Measurements from ENCODE around the gene AP3S2. TPM values are rescaled to one million over a fixed set of nuclear protein-coding genes. Genes with fewer than 3 reads are reported as not detected.

Gene AP3S2
- total and polyA plus RNA-seq, 2 experiments from 2014 or later = 9.4 to 93.3 TPM

- Histone ChIP-seq H4K20me1 (replicated peaks; ENCODE audit: insufficient read depth) (no peaks in the 10 kb centered on the region), H2AFZ (no peak overlapping the region), H3K4me1 (ENCODE audit: insufficient read depth) (no peaks in the 10 kb centered on the region), H3K27me3 (ENCODE audit: insufficient read depth) (no peaks in the 10 kb centered on the region), H3K4me3 (no peak overlapping the region), H3K27ac (ENCODE audit: low read depth) (no peak overlapping the region), H3F3A (replicated peaks; ENCODE audit: low read depth) (no peaks in the 10 kb centered on the region), H3K79me2 (replicated peaks; ENCODE audit: insufficient read depth) (no peaks in the 10 kb centered on the region), H3K9me2 (ENCODE audit: insufficient read depth) (no peaks in the 10 kb centered on the region), H3K36me3 (ENCODE audit: insufficient read depth) (no peaks in the 10 kb centered on the region), H3K4me2 (0 out of 2 replicates have a peak overlapping the region, but pooled peaks have one; percentile 53)
- Mint-ChIP-seq H3K4me1 (peaks cover 6% of the 10 kb centered on the region; the same call in 2 of the 3 replicates), H3K36me3 (ENCODE audit: low read depth) (0 out of 3 replicates have a peak, but pooled peaks cover 3% of the 10 kb centered on the region), H3K4me3 (no peak overlapping the region), H3K27ac (no peak overlapping the region), H3K27me3 (ENCODE audit: insufficient read depth, low read depth, poor library complexity) (peaks cover 9% of the 10 kb centered on the region), H3K9me3 (no peaks in the 10 kb centered on the region)
- DNase-seq (ENCODE audit: low spot score) (peak; percentile 88), ATAC-seq (peak; percentile 93)
- TF ChIP-seq NANOG (IDR thresholded peaks at IDR 0.05; ENCODE audit: borderline replicate concordance) (no peak), CTCF (conservative IDR thresholded peaks at IDR 0.05; ENCODE audit: low read depth in 2 of 2) (peak; percentile 68 to 77)
These were observed 5.0 kb upstream of the AP3S2 start for GRCh38 chr15:89898614-89899294.

- no peak overlapping the region for H3K27ac Mint-ChIP-seq
- Histone ChIP-seq H3K9me2 (ENCODE audit: insufficient read depth) (no peaks in the 10 kb centered on the region), H3K79me2 (replicated peaks; ENCODE audit: insufficient read depth) (peaks cover 4% of the 10 kb centered on the region), H3F3A (replicated peaks; ENCODE audit: low read depth) (no peaks in the 10 kb centered on the region), H2AFZ (no peak overlapping the region), H3K4me3 (no peak overlapping the region), H3K4me2 (0 out of 2 replicates have a peak overlapping the region, but pooled peaks have one; percentile 53), H3K27ac (ENCODE audit: low read depth) (no peak overlapping the region), H3K4me1 (ENCODE audit: insufficient read depth) (0 out of 2 replicates have a peak, but pooled peaks cover under 1% of the 10 kb centered on the region), H3K27me3 (ENCODE audit: insufficient read depth) (no peaks in the 10 kb centered on the region), H3K36me3 (ENCODE audit: insufficient read depth) (no peaks in the 10 kb centered on the region), H4K20me1 (replicated peaks; ENCODE audit: insufficient read depth) (0 out of 2 replicates have a peak, but pooled peaks cover 3% of the 10 kb centered on the region)
- H3K4me3 Mint-ChIP-seq = no peak overlapping the region
- DNase-seq (ENCODE audit: low spot score) (no peak), ATAC-seq (no peak)
- H3K4me1 Mint-ChIP-seq = peaks cover 6% of the 10 kb centered on the region; the same call in 2 of the 3 replicates
- peaks cover 2% of the 10 kb centered on the region; the same call in 1 of the 3 replicates for H3K9me3 Mint-ChIP-seq
- H3K36me3 Mint-ChIP-seq (ENCODE audit: low read depth) = 0 out of 3 replicates have a peak, but pooled peaks cover 3% of the 10 kb centered on the region
- H3K27me3 Mint-ChIP-seq (ENCODE audit: insufficient read depth, low read depth, poor library complexity) = peaks cover 12% of the 10 kb centered on the region
- TF ChIP-seq ZNF331 (CRISPR knock-in tag; IDR thresholded peaks at IDR 0.05; ENCODE audit: low read depth) (no peak), REST (IDR thresholded peaks at IDR 0.05; ENCODE audit: unreplicated experiment) (no peak), ETS1 (IDR thresholded peaks at IDR 0.05) (no peak), ZNF462 (CRISPR knock-in tag; IDR thresholded peaks at IDR 0.05) (no peak)
These were observed 4.4 kb upstream of the AP3S2 start for GRCh38 chr15:89898146-89898545.

Measured in GM23338 (cell line).